Coronary artery (tissue), 2 donors: Measurements from ENCODE around the gene CHAT.

Experiments
- DNase-seq: peaks from one replicate; pipeline ENCODE4 v3.0.0-alpha.2; 2017; ENCODE audit warnings: low spot score
- H3K27ac ChIP-seq, 2 donors: fragments of 200-600 bp; sonication (generic); one replicate each; pipeline ENCODE4 v1.5.1; 2016 to 2019
- H3K4me3 ChIP-seq: fragments of 200-600 bp; sonication (generic); 2 replicates; pipeline ENCODE4 v1.5.1; 2016; ENCODE audit warnings: mild to moderate bottlenecking, moderate library complexity
- CTCF ChIP-seq: fragments of 200-600 bp; sonication (generic); IDR thresholded peaks from one replicate; pipeline ENCODE4 v1.5.1; 2019; ENCODE audit warnings: antibody characterized with exemption

The CHAT gene

DNA sequence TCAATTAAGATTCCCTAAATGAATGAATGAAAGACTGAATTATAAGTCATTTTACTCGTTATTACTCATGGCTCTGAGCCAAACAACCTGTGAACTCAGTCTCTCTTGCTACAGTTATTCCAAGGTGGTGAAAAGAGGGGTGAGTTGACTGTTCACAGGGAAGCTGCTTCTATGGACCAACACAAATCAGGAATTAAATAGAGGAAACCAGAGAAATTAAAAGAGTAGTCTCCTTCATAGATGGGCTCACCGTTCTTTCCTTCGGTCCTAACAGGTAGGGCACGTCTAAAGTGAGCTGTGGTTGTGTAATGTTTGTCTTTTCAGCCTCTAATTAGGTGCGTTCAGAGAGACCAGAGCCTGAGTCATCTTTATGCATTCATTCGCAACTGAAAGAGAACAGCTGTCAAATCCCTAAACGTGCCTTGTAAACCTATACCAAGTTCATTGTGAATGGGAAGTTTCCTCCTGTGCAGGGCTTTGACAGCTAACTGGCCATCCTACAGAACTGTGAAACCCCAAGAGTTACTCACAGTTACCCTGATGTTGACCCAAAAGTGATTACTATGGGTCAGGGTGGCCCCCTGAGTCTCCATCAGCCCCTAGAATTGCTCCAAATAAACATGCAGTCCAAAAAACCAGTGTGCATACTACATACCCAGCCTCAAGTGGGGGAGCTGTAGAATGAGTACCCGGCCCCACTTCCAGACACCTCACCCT is 47.5 kb downstream of the CHAT start:
- no peak for TF ChIP-seq CTCF
- Histone ChIP-seq H3K4me3 (no peak overlapping the region), H3K27ac (no peak overlapping the region)
- peak; percentile 11 for DNase-seq

DNA sequence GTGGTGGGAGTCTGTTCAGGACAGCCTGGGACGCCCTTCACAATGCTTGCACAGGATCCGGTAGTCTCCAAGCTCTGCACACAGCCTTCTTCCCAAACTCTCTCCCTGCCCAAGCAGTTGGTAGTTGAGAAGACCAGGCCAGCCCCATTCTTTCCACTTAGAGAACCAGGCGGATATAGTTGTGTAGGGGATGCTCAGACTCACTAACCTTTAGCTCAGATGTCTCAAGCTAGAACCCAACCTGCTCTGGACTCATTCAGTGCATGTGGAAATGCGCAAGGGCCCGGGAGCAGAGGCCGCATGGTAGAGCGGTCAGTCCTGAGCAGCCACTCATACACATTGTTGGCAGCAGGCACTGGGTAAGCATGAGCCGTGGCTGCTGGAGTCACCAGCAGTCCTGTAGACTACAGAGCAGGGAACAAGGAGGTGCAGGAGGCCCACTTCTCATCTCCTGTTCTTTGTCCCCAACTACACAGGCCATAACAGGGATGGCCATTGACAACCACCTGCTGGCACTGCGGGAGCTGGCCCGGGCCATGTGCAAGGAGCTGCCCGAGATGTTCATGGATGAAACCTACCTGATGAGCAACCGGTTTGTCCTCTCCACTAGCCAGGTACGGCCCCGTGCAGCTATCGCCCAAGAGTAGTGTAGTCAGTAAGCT is 48.5 kb downstream of the CHAT start:
- DNase-seq: peak; percentile 45
- H3K27ac ChIP-seq: no peak overlapping the region
- H3K4me3 ChIP-seq: no peak overlapping the region
- TF ChIP-seq CTCF: no peak

- no peak overlapping the region for H3K4me3 ChIP-seq
- TF ChIP-seq CTCF: no peak
- no peak for DNase-seq
- no peak overlapping the region for H3K27ac ChIP-seq
Measured at GRCh38 chr10:49663596-49663995, 49.8 kb downstream of the CHAT start.

DNA sequence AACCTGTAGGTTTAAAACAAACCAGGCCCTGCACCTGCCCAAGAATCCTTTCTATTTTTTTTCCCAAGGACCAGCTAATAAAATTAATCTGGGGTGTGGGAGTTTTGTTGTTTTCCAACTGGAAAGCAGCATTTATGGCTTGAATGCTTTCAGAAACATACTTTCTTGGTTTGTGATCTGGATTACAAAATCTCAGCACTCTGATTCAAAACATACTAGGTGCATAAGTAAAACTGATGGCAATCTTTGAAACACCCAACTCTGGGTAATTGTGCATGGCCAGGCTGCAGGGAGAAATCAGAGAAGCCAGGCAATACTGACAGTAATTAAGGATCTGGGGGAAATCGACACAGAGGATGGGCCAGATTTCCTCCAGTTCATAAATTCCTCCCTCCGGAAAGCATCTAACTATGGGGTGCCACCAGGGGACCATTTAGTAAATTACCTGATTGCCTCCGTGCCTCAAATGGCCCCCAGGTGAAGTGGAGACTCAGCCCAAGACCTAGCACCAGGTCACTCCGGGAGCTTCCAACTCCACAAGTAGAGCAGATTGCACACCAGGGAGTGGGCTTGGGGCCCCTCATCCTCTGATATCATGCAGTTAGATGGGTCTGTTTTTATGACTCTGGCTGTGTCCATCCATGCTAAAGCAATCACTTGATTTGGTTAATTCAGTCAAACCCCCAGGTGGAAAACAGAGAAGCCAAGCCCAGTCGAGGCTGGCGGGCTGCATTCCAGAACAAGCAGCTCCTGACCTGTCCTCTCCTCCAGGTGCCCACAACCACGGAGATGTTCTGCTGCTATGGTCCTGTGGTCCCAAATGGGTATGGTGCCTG is 50.4 kb downstream of the CHAT start:
- Histone ChIP-seq H3K27ac (no peak overlapping the region), H3K4me3 (no peak overlapping the region)
- peak; percentile 46 for DNase-seq
- no peak for TF ChIP-seq CTCF

DNA sequence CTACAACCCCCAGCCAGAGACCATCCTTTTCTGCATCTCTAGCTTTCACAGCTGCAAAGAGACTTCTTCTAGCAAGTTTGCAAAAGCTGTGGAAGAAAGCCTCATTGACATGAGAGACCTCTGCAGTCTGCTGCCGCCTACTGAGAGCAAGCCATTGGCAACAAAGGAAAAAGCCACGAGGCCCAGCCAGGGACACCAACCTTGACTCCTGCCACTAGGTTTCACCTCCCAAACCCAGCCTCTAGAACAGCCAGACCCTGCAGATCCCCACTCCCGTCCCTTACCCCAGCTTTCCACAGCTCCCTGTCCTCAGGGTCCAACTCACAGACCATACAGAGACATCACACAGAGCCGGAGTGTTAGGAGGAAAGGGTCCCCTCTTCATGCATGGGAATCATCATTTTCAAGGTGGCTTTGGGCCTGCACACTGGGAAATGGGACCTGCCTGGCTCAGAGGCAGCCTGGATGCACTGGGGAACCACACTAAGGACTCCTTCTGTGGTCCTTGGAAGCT is 51.1 kb downstream of the CHAT start:
- peak; percentile 54 for DNase-seq
- no peak for TF ChIP-seq CTCF
- Histone ChIP-seq H3K4me3 (no peak overlapping the region), H3K27ac (no peak overlapping the region)

GRCh38 chr10:49666054-49666615 is 52.3 kb downstream of the CHAT start:
- DNase-seq: peak; percentile 22
- Histone ChIP-seq H3K27ac (no peak overlapping the region), H3K4me3 (no peak overlapping the region)
- no peak for TF ChIP-seq CTCF
